ENCODE results near the gene C16orf46.

C16orf46 gene

GRCh38 chr16:81094771-81095251 lies 17.8 kb upstream of the C16orf46 start:
- Histone ChIP-seq H3K27me3 (ENCODE audit: control insufficient read depth, low read length) (no peaks in the 10 kb centered on the region), H3K4me2 (ENCODE audit: low read length) (peak overlapping the region; percentile 62), H3K9me2 (replicated peaks; ENCODE audit: control insufficient read depth, low read length) (no peaks in the 10 kb centered on the region), H3K36me3 (ENCODE audit: control insufficient read depth, low read length) (peaks cover 21% of the 10 kb centered on the region), H3F3A (ENCODE audit: control insufficient read depth, insufficient read depth) (no peaks in the 10 kb centered on the region), H3K4me1 (ENCODE audit: control insufficient read depth, low read length) (peaks cover 25% of the 10 kb centered on the region), H3K27ac (ENCODE audit: low read depth, low read length) (no peak overlapping the region), H3K9me3 (ENCODE audit: control insufficient read depth, insufficient read depth, low read length) (no peaks in the 10 kb centered on the region), H4K20me1 (ENCODE audit: control insufficient read depth, insufficient read depth, low read depth, low read length) (no peaks in the 10 kb centered on the region; the same call in 1 of the 2 replicates), H3K4me3 (ENCODE audit: low read length) (peak overlapping the region; percentile 80), H3K79me2 (ENCODE audit: control insufficient read depth, low read length) (peaks cover 57% of the 10 kb centered on the region)
- TF ChIP-seq CTCF (IDR thresholded peaks at IDR 0.05; ENCODE audit: low read depth, low read length, poor library complexity, severe bottlenecking) (no peak), EZH2phosphoT487 (IDR thresholded peaks at IDR 0.05; ENCODE audit: borderline replicate concordance, low read length) (no peak)

- TF ChIP-seq CTCF (IDR thresholded peaks at IDR 0.05; ENCODE audit: low read depth, low read length, poor library complexity, severe bottlenecking) (no peak), EZH2phosphoT487 (IDR thresholded peaks at IDR 0.05; ENCODE audit: borderline replicate concordance, low read length) (no peak)
These were observed 11.8 kb upstream of the C16orf46 start for GRCh38 chr16:81088836-81089235.

GRCh38 chr16:81081014-81081413 lies 4.0 kb upstream of the C16orf46 start:
- peaks cover 12% of the 10 kb centered on the region for H3K36me3 ChIP-seq (ENCODE audit: control insufficient read depth, low read length)
- H3K4me3 ChIP-seq (ENCODE audit: low read length): no peak overlapping the region
- H3K9me2 ChIP-seq (replicated peaks; ENCODE audit: control insufficient read depth, low read length): no peaks in the 10 kb centered on the region
- no peaks in the 10 kb centered on the region for H4K20me1 ChIP-seq (ENCODE audit: control insufficient read depth, insufficient read depth, low read depth, low read length)
- 0 out of 2 replicates have a peak, but pooled peaks cover 3% of the 10 kb centered on the region for H3F3A ChIP-seq (ENCODE audit: control insufficient read depth, insufficient read depth)
- H3K27ac ChIP-seq (ENCODE audit: low read depth, low read length): no peak overlapping the region
- no peaks in the 10 kb centered on the region for H3K27me3 ChIP-seq (ENCODE audit: control insufficient read depth, low read length)
- TF ChIP-seq CTCF (IDR thresholded peaks at IDR 0.05; ENCODE audit: low read depth, low read length, poor library complexity, severe bottlenecking) (no peak), EZH2phosphoT487 (IDR thresholded peaks at IDR 0.05; ENCODE audit: borderline replicate concordance, low read length) (no peak)
- no peaks in the 10 kb centered on the region for H3K9me3 ChIP-seq (ENCODE audit: control insufficient read depth, insufficient read depth, low read length)
- H3K4me1 ChIP-seq (ENCODE audit: control insufficient read depth, low read length): peaks cover 13% of the 10 kb centered on the region
- no peaks in the 10 kb centered on the region for H3K79me2 ChIP-seq (ENCODE audit: control insufficient read depth, low read length)
- no peak overlapping the region for H3K4me2 ChIP-seq (ENCODE audit: low read length)

More at GRCh38 chr16:81088836-81089235, 11.8 kb upstream of the C16orf46 start:
- no peaks in the 10 kb centered on the region for H3K9me3 ChIP-seq (ENCODE audit: control insufficient read depth, insufficient read depth, low read length)
- H3K27ac ChIP-seq (ENCODE audit: low read depth, low read length): no peak overlapping the region
- H3K9me2 ChIP-seq (replicated peaks; ENCODE audit: control insufficient read depth, low read length): no peaks in the 10 kb centered on the region
- no peaks in the 10 kb centered on the region for H3F3A ChIP-seq (ENCODE audit: control insufficient read depth, insufficient read depth)
- H3K4me2 ChIP-seq (ENCODE audit: low read length): no peak overlapping the region
- H3K4me1 ChIP-seq (ENCODE audit: control insufficient read depth, low read length): peaks cover 5% of the 10 kb centered on the region
- H3K79me2 ChIP-seq (ENCODE audit: control insufficient read depth, low read length): peaks cover 47% of the 10 kb centered on the region
- H3K27me3 ChIP-seq (ENCODE audit: control insufficient read depth, low read length): no peaks in the 10 kb centered on the region
- H4K20me1 ChIP-seq (ENCODE audit: control insufficient read depth, insufficient read depth, low read depth, low read length): no peaks in the 10 kb centered on the region; the same call in 1 of the 2 replicates
- peaks cover 30% of the 10 kb centered on the region for H3K36me3 ChIP-seq (ENCODE audit: control insufficient read depth, low read length)
- H3K4me3 ChIP-seq (ENCODE audit: low read length): no peak overlapping the region

Data from DOHH2 (cell line).